A549 (cell line): ENCODE results near the gene RHOB. TPM values are rescaled to one million over a fixed set of nuclear protein-coding genes. Genes with fewer than 3 reads are reported as not detected.

Experiments
- ATAC-seq, 2 experiments: fragments of 200-7000 bp in 1 of 2; fragments of >200 bp in 1 of 2; cut with Nextera tagmentation in 1 of 2; cut with Tn5 transposase in 1 of 2; 3 replicates each; pipeline versions ENCODE4 v1.8.0 to v1.9.1; 2018 to 2020; ENCODE audit warnings: mild to moderate bottlenecking in 1 of 2, moderate library complexity in 1 of 2
- CTCF ChIA-PET: fragments of 300-600 bp; sonication (Branson Sonifier 250); formaldehyde crosslinking; extraction: SDS; loops from one replicate; lab custom pipeline; 2021; ENCODE audit warnings: antibody characterized with exemption, inconsistent platforms; lab: Yijun Ruan, JAX
- POLR2A ChIA-PET: fragments of 350-600 bp; formaldehyde crosslinking; extraction: SDS; loops from one replicate; lab custom pipeline; 2021; ENCODE audit warnings: antibody characterized with exemption, inconsistent platforms; lab: Yijun Ruan, JAX
- DNase-seq, 2 experiments: peaks; one replicate each; pipeline versions ENCODE4 v3.0.0 to v3.0.0-alpha.2; 2011 to 2016; ENCODE audit warnings: low read depth in 1 of 2, low spot score in 1 of 2
- FAIRE-seq: peaks from 2 replicates; lab custom pipeline; 2011; peaks lifted over from hg19 to GRCh38; lab: Jason Lieb, UNC
- H3K27ac ChIP-seq, 2 experiments: fragments of >200 bp; sonication (Bioruptor Twin); formaldehyde crosslinking; 3 replicates each; pipeline ENCODE4 v1.5.1; 2016 to 2017
- H3K4me1 ChIP-seq: fragments of >200 bp; sonication (Bioruptor Twin); formaldehyde crosslinking; 3 replicates; pipeline ENCODE4 v1.6.1; 2016
- H3K4me2 ChIP-seq: fragments of >200 bp; sonication (Bioruptor Twin); formaldehyde crosslinking; 3 replicates; pipeline ENCODE4 v1.6.1; 2016
- H3K4me3 ChIP-seq: fragments of >200 bp; sonication (Bioruptor Twin); formaldehyde crosslinking; 3 replicates; pipeline ENCODE4 v1.5.1; 2016
- H3K9me3 ChIP-seq: fragments of >200 bp; sonication (Bioruptor Twin); formaldehyde crosslinking; 3 replicates; pipeline ENCODE4 v1.6.1; 2016
- BHLHE40 ChIP-seq: IDR thresholded peaks from 2 replicates; pipeline ENCODE4 v1.6.1; 2012; ENCODE audit warnings: low read depth, low read length, inconsistent platforms
- CBX2 ChIP-seq: fragments of 200-600 bp; sonication (generic); IDR thresholded peaks from 2 replicates; pipeline ENCODE4 v1.6.1; 2016; ENCODE audit warnings: low read depth, mild to moderate bottlenecking, borderline replicate concordance
- CBX8 ChIP-seq: fragments of 200-600 bp; sonication (generic); IDR thresholded peaks from 2 replicates; pipeline ENCODE4 v1.6.1; 2016
- EHF ChIP-seq: fragments of 250-450 bp; sonication (Bioruptor Pico); IDR thresholded peaks from 2 replicates; pipeline ENCODE4 v1.5.0; 2020; ENCODE audit warnings: mild to moderate bottlenecking
- EHMT2 ChIP-seq: fragments of 200-600 bp; sonication (generic); IDR thresholded peaks from 2 replicates; pipeline ENCODE4 v1.6.1; 2016; ENCODE audit warnings: antibody characterized with exemption, low read depth, mild to moderate bottlenecking, moderate library complexity
- EP300 ChIP-seq, 2 experiments: fragments of >200 bp; sonication (Bioruptor Twin); formaldehyde crosslinking; IDR thresholded peaks; 2 replicates in 1 of 2; 3 replicates in 1 of 2; pipeline ENCODE4 v1.6.1; 2016 to 2017
- ESRRA ChIP-seq: fragments of 150-350 bp; IDR thresholded peaks from 2 replicates; pipeline ENCODE4 v1.6.1; 2014; ENCODE audit warnings: mild to moderate bottlenecking, low read length, borderline replicate concordance
- HOXB13 ChIP-seq: fragments of 250-450 bp; sonication (Bioruptor Pico); IDR thresholded peaks from 2 replicates; pipeline ENCODE4 v1.5.0; 2020; ENCODE audit warnings: low read depth, mild to moderate bottlenecking, moderate library complexity
- KDM1A ChIP-seq: fragments of 200-600 bp; sonication (generic); IDR thresholded peaks from 2 replicates; pipeline ENCODE4 v1.6.1; 2016; ENCODE audit warnings: low read depth, mild to moderate bottlenecking
- KDM5A ChIP-seq: fragments of 200-600 bp; sonication (generic); IDR thresholded peaks from 2 replicates; pipeline ENCODE4 v1.6.1; 2016; ENCODE audit warnings: antibody characterized with exemption, mild to moderate bottlenecking
- MAFK ChIP-seq: fragments of 450-650 bp; IDR thresholded peaks from 2 replicates; pipeline ENCODE4 v1.6.1; 2014; ENCODE audit not compliant: partially characterized antibody
- PHF8 ChIP-seq: fragments of 200-600 bp; sonication (generic); IDR thresholded peaks from 2 replicates; pipeline ENCODE4 v1.6.1; 2016; ENCODE audit warnings: low read depth, mild to moderate bottlenecking, antibody characterized with exemption, moderate library complexity, borderline replicate concordance
- POLR2A ChIP-seq: IDR thresholded peaks from 2 replicates; pipeline ENCODE4 v1.6.1; 2012; ENCODE audit warnings: mild to moderate bottlenecking, low read length
- REST ChIP-seq: fragments of 200-600 bp; sonication (generic); IDR thresholded peaks from 2 replicates; pipeline ENCODE4 v1.6.1; 2016; ENCODE audit warnings: antibody characterized with exemption, mild to moderate bottlenecking, moderate library complexity
- SMC3 ChIP-seq: fragments of >200 bp; sonication (Bioruptor Twin); formaldehyde crosslinking; IDR thresholded peaks from 3 replicates; pipeline ENCODE4 v1.6.1; 2018; ENCODE audit warnings: inconsistent platforms
- SREBF2 ChIP-seq: fragments of 450-650 bp; IDR thresholded peaks from 2 replicates; pipeline ENCODE4 v1.6.1; 2014; ENCODE audit warnings: mild to moderate bottlenecking, moderate library complexity
- TFCP2L1 ChIP-seq: fragments of 250-450 bp; sonication (Bioruptor Pico); IDR thresholded peaks from 2 replicates; pipeline ENCODE4 v1.5.0; 2021; ENCODE audit warnings: mild to moderate bottlenecking
- USF2 ChIP-seq: fragments of 450-650 bp; IDR thresholded peaks from 2 replicates; pipeline ENCODE4 v1.6.1; 2014; ENCODE audit warnings: antibody characterized with exemption
- ZFP36 ChIP-seq: fragments of 450-650 bp; IDR thresholded peaks from 2 replicates; pipeline ENCODE4 v1.6.1; 2014; ENCODE audit warnings: borderline replicate concordance; ENCODE audit not compliant: partially characterized antibody
- WGBS: methylation state at CpG from one replicate; pipeline ENCODE4 v1.1.6; 2017; ENCODE audit errors: missing lambda C conversion rate; 5-methylcytosine and 5-hydroxymethylcytosine counted together
- polyA plus RNA-seq, 4 experiments: library from polyadenylated mRNA; depleted of rRNA in 3 of 4; stranded (reverse); fragments of >200 nt; fragmentation: RNase III in 1 of 4; extraction: RNeasy Plus Mini Kit Qiagen cat#74134 plus additional on column Dnase treatment in 1 of 4; gene quantifications; 2 replicates in 3 of 4; 3 replicates in 1 of 4; pipeline ENCODE4 v1.2.3, GENCODE V29; 2011 to 2017

Gene RHOB
- polyA plus RNA-seq, 2 of the 4 experiments (the other 2 are of a cell fraction): 84.5 to 157 TPM

GRCh38 chr2:20476950-20477349 is 30.1 kb downstream of the RHOB start:
- ATAC-seq: no peak
- POLR2A ChIA-PET: interaction anchor here (3.9 kb wide), 1 partner anchor 30 kb away, joined by 12 read pairs; the partner anchor contains the start of gene RHOB
- H3K4me2 ChIP-seq: no peak overlapping the region
- 81% methylated on average over 6 of the region's 7 CpGs for WGBS
- DNase-seq: no peak
- H3K4me1 ChIP-seq: 0 out of 3 replicates have a peak, but pooled peaks cover 4% of the 10 kb centered on the region
- H3K27ac ChIP-seq: no peak overlapping the region
- no peak for FAIRE-seq
- CTCF ChIA-PET: interaction anchor here (0.9 to 2.0 kb wide), 5 partner anchors 9 to 165 kb away, joined by 4 to 8 read pairs (median 5); no protein-coding TSS in a partner anchor
- TF ChIP-seq CBX2 (no peak), CBX8 (no peak), ESRRA (no peak), SMC3 (no peak), REST (no peak)
- H3K9me3 ChIP-seq: no peaks in the 10 kb centered on the region
- no peak overlapping the region for H3K4me3 ChIP-seq

GRCh38 chr2:20478961-20479360 is 32.1 kb downstream of the RHOB start:
- POLR2A ChIA-PET: interaction anchor here (3.9 kb wide), 1 partner anchor 32 kb away, joined by 12 read pairs; the partner anchor contains the start of gene RHOB
- H3K4me2 ChIP-seq: no peak overlapping the region
- H3K9me3 ChIP-seq: no peaks in the 10 kb centered on the region
- CTCF ChIA-PET: interaction anchor here (1.1 to 1.4 kb wide), 4 partner anchors 35 to 183 kb away, joined by 3 to 10 read pairs (median 4); no protein-coding TSS in a partner anchor
- H3K4me3 ChIP-seq: no peak overlapping the region
- no peak overlapping the region for H3K27ac ChIP-seq
- DNase-seq: no peak
- WGBS: 67% methylated on average over 7 of the region's 7 CpGs
- no peak for ATAC-seq
- no peak for FAIRE-seq
- 0 out of 3 replicates have a peak, but pooled peaks cover 4% of the 10 kb centered on the region for H3K4me1 ChIP-seq
- TF ChIP-seq KDM1A (no peak), BHLHE40 (no peak), POLR2A (no peak), KDM5A (no peak), EHF (CRISPR knock-in tag) (no peak), MAFK (no peak), ZFP36 (no peak), ESRRA (no peak), HOXB13 (CRISPR knock-in tag) (no peak), REST (no peak), SREBF2 (no peak), TFCP2L1 (no peak), USF2 (no peak), CBX8 (no peak), PHF8 (no peak), EHMT2 (no peak), CBX2 (no peak), EP300 (IDR thresholded peaks at IDR 0.05) (no peak)
- TF ChIP-seq, all 56 proteins: peak for 0
